HepG2 (cell line): Measurements from ENCODE around the gene CX3CR1. TPM values are rescaled to one million over a fixed set of nuclear protein-coding genes. Genes with fewer than 3 reads are reported as not detected.

Source experiments
- GPN1 ChIP-seq: sonication (generic); formaldehyde crosslinking; IDR thresholded peaks from 2 replicates; pipeline ENCODE4 v1.5.1; 2020; ENCODE audit warnings: missing genetic modification reagents, borderline replicate concordance
- KLF9 ChIP-seq: IDR thresholded peaks from 2 replicates; pipeline ENCODE4 v1.6.1; 2016; ENCODE audit warnings: low read depth
- MAFK ChIP-seq, 2 experiments: IDR thresholded peaks in 1 of 2; conservative IDR thresholded peaks in 1 of 2; 2 replicates each; pipeline ENCODE4 v1.6.1; 2011; ENCODE audit warnings: improper control_type of control experiment in 2 of 2, low read length in 2 of 2
- NFE2 ChIP-seq: sonication (generic); formaldehyde crosslinking; IDR thresholded peaks from 2 replicates; pipeline ENCODE4 v1.4.0; 2020; ENCODE audit warnings: missing genetic modification reagents
- NFIB ChIP-seq: sonication (generic); formaldehyde crosslinking; IDR thresholded peaks from 2 replicates; pipeline ENCODE4 v1.9.0; 2021; ENCODE audit warnings: missing genetic modification reagents, mild to moderate bottlenecking, borderline replicate concordance
- PRDM10 ChIP-seq: sonication (generic); formaldehyde crosslinking; IDR thresholded peaks from 2 replicates; pipeline ENCODE4 v1.4.0; 2020; ENCODE audit warnings: low read depth, missing genetic modification reagents
- SMC3 ChIP-seq: IDR thresholded peaks from 2 replicates; pipeline ENCODE4 v1.6.1; 2011; ENCODE audit warnings: low read length, improper control_type of control experiment
- TFDP2 ChIP-seq: sonication (generic); formaldehyde crosslinking; IDR thresholded peaks from 2 replicates; pipeline ENCODE4 v1.4.0; 2020; ENCODE audit warnings: missing genetic modification reagents
- ZNF276 ChIP-seq: sonication (generic); formaldehyde crosslinking; IDR thresholded peaks from 2 replicates; pipeline ENCODE4 v1.4.0; 2020; ENCODE audit warnings: mild to moderate bottlenecking, low read depth, missing genetic modification reagents
- ZNF33A ChIP-seq: sonication (generic); formaldehyde crosslinking; IDR thresholded peaks from 2 replicates; pipeline ENCODE4 v1.5.1; 2020; ENCODE audit warnings: missing genetic modification reagents, mild to moderate bottlenecking, moderate library complexity, borderline replicate concordance
- ZNF556 ChIP-seq: sonication (generic); formaldehyde crosslinking; IDR thresholded peaks from 2 replicates; pipeline ENCODE4 v1.4.0; 2020; ENCODE audit warnings: mild to moderate bottlenecking, missing genetic modification reagents, borderline replicate concordance
- ZNF687 ChIP-seq: sonication (generic); formaldehyde crosslinking; IDR thresholded peaks from 2 replicates; pipeline ENCODE4 v1.5.1; 2020; ENCODE audit warnings: mild to moderate bottlenecking, missing genetic modification reagents, moderate library complexity
- ZNF83 ChIP-seq: sonication (generic); formaldehyde crosslinking; IDR thresholded peaks from 2 replicates; pipeline ENCODE4 v1.4.0; 2020; ENCODE audit warnings: missing genetic modification reagents, mild to moderate bottlenecking, borderline replicate concordance
- polyA plus RNA-seq, 8 experiments: library from polyadenylated mRNA; depleted of rRNA in 3 of 8; stranded (reverse) in 7 of 8; unstranded in 1 of 8; fragments of >200 nt; fragmentation: Illumina TruSeq in 4 of 8; extraction: Trizol in 4 of 8; gene quantifications; 2 replicates each; pipeline versions ENCODE4 v1.2.1 to v1.2.3, GENCODE V29; 2011 to 2016; ENCODE audit warnings: low read depth in 4 of 8, missing spikeins in 1 of 8, mixed read lengths in 1 of 8; ENCODE audit not compliant: insufficient read depth in 1 of 8
- total RNA-seq, 5 experiments: library from RNA; depleted of rRNA; stranded (reverse); fragments of >200 nt; fragmentation: Illumina TruSeq; extraction: Trizol; gene quantifications; 2 replicates each; pipeline ENCODE4 v1.2.3, GENCODE V29; 2016; ENCODE audit warnings: low read depth in 1 of 5

The CX3CR1 gene
- total and polyA plus RNA-seq, 2 of the 13 experiments (the other 11 are each of a cell fraction or from before 2014, with no cell fraction given) = not detected

- TF ChIP-seq PRDM10 (CRISPR knock-in tag) = no peak
- TF ChIP-seq GPN1 (CRISPR knock-in tag) = no peak
- TF ChIP-seq ZNF33A (CRISPR knock-in tag) = no peak
- peak; percentile 36; the same call in 1 of the 2 replicates for TF ChIP-seq SMC3
- no peak for TF ChIP-seq ZNF556 (CRISPR knock-in tag)
- TF ChIP-seq NFE2 = no peak
- no peak for TF ChIP-seq KLF9 (CRISPR knock-in tag)
- TF ChIP-seq NFIB (CRISPR knock-in tag) = no peak
- TF ChIP-seq ZNF276 (CRISPR knock-in tag) = no peak
- TF ChIP-seq MAFK (conservative IDR thresholded peaks at IDR 0.05 in 1 of 2, IDR thresholded peaks at IDR 0.05 in 1 of 2; ENCODE audit: low read length in 2 of 2) = peak; percentile 80 to 87
- no peak for TF ChIP-seq ZNF83
- TF ChIP-seq ZNF687 = no peak
- no peak for TF ChIP-seq TFDP2 (CRISPR knock-in tag)
Measured at GRCh38 chr3:39260957-39261356, 18.9 kb downstream of the CX3CR1 start (continued).
